AG09309 (cell line): ENCODE measurements around the gene GTF3C1.
A peak's percentile ranks its signal among the peaks of the same experiment; 100 is the strongest.

Experiments used
- DNase-seq: peaks from one replicate; pipeline ENCODE4 v3.0.0-alpha.2; 2010; ENCODE audit warnings: low read depth
- H3K4me3 ChIP-seq: 2 replicates; pipeline ENCODE4 v1.5.1; 2011; ENCODE audit warnings: mild to moderate bottlenecking, low read depth, low read length, moderate library complexity; ENCODE audit not compliant: control insufficient read depth
- CTCF ChIP-seq: IDR thresholded peaks from 2 replicates; pipeline ENCODE4 v1.5.1; 2011; ENCODE audit warnings: mild to moderate bottlenecking, low read depth, low read length, inconsistent platforms; ENCODE audit not compliant: insufficient read depth, control insufficient read depth; ENCODE audit errors: missing control alignments

GTF3C1 gene

GRCh38 chr16:27482397-27483087, 67.2 kb downstream of the GTF3C1 start:
- H3K4me3 ChIP-seq = no peak overlapping the region
- no peak for TF ChIP-seq CTCF
- DNase-seq = no peak

- no peak for TF ChIP-seq CTCF
- no peak for DNase-seq
- H3K4me3 ChIP-seq = no peak overlapping the region
Observed at GRCh38 chr16:27481282-27481934, 68.3 kb downstream of the GTF3C1 start.

GRCh38 chr16:27480761-27481160, 69.0 kb downstream of the GTF3C1 start:
- TF ChIP-seq CTCF = no peak
- H3K4me3 ChIP-seq = no peak overlapping the region
- DNase-seq = no peak

GRCh38 chr16:27476240-27476639, 73.5 kb downstream of the GTF3C1 start:
- no peak for DNase-seq
- no peak for TF ChIP-seq CTCF
- no peak overlapping the region for H3K4me3 ChIP-seq

GRCh38 chr16:27475561-27475960, 74.2 kb downstream of the GTF3C1 start:
- TF ChIP-seq CTCF = no peak
- DNase-seq = peak; percentile 63
- no peak overlapping the region for H3K4me3 ChIP-seq

- no peak overlapping the region for H3K4me3 ChIP-seq
- DNase-seq = no peak
- no peak for TF ChIP-seq CTCF
Observed at GRCh38 chr16:27474921-27475320, 74.8 kb downstream of the GTF3C1 start.
